Central memory CD8-positive, alpha-beta T cell (primary cell): Measurements from ENCODE around the gene UST.

Source experiments
- ATAC-seq: fragments of 150-1000 bp; cut with Tn5 transposase; replicated peaks from 2 replicates; pipeline ENCODE4 v1.10.0; 2022; ENCODE audit warnings: mild to moderate bottlenecking, moderate FRiP score, moderate number of reproducible peaks; ENCODE audit not compliant: poor library complexity, severe bottlenecking; ENCODE audit errors: extremely low read depth
- DNase-seq, 2 donors: peaks; one replicate each; pipeline ENCODE4 v3.0.0; 2021; ENCODE audit warnings: low spot score in 2 of 2
- H3K27ac Mint-ChIP-seq: one replicate; pipeline ENCODE4 v1.8.0; 2022; ENCODE audit warnings: low read depth, mild to moderate bottlenecking, moderate library complexity, mixed read lengths
- H3K27me3 Mint-ChIP-seq: one replicate; pipeline ENCODE4 v1.8.0; 2022; ENCODE audit warnings: mixed read lengths
- H3K36me3 Mint-ChIP-seq: one replicate; pipeline ENCODE4 v1.8.0; 2022; ENCODE audit warnings: mild to moderate bottlenecking, moderate library complexity, mixed read lengths; ENCODE audit not compliant: insufficient read depth
- H3K4me1 Mint-ChIP-seq: one replicate; pipeline ENCODE4 v1.8.0; 2022; ENCODE audit warnings: mixed read lengths
- H3K4me3 Mint-ChIP-seq: one replicate; pipeline ENCODE4 v1.8.0; 2022; ENCODE audit warnings: mild to moderate bottlenecking, moderate library complexity, mixed read lengths
- H3K9me3 Mint-ChIP-seq: one replicate; pipeline ENCODE4 v1.8.0; 2022; ENCODE audit warnings: mixed read lengths

UST gene

GRCh38 chr6:148713033-148713738, 33.6 kb upstream of the UST start:
- ATAC-seq (no peak), DNase-seq (no peak)
- Mint-ChIP-seq H3K4me1 (no peaks in the 10 kb centered on the region), H3K36me3 (no peaks in the 10 kb centered on the region), H3K27ac (no peak overlapping the region), H3K9me3 (peaks cover 11% of the 10 kb centered on the region), H3K4me3 (no peak overlapping the region), H3K27me3 (no peaks in the 10 kb centered on the region)

- no peak for ATAC-seq
- H3K27ac Mint-ChIP-seq, result no peak overlapping the region
- H3K36me3 Mint-ChIP-seq, result no peaks in the 10 kb centered on the region
- H3K27me3 Mint-ChIP-seq, result peaks cover 5% of the 10 kb centered on the region
- H3K9me3 Mint-ChIP-seq, result peaks cover 11% of the 10 kb centered on the region
- no peak overlapping the region for H3K4me3 Mint-ChIP-seq
- no peaks in the 10 kb centered on the region for H3K4me1 Mint-ChIP-seq
- no peak for DNase-seq
Measured at GRCh38 chr6:148713921-148714320, 32.9 kb upstream of the UST start.

- no peak for DNase-seq
Measured at GRCh38 chr6:148716811-148717210, 30.0 kb upstream of the UST start.

GRCh38 chr6:148720406-148720805, 26.4 kb upstream of the UST start:
- no peak for DNase-seq
- Mint-ChIP-seq H3K36me3 (peaks cover 3% of the 10 kb centered on the region), H3K27ac (no peak overlapping the region), H3K4me3 (no peak overlapping the region), H3K27me3 (peaks cover 51% of the 10 kb centered on the region), H3K9me3 (no peaks in the 10 kb centered on the region), H3K4me1 (no peaks in the 10 kb centered on the region)
- ATAC-seq, result no peak

More at GRCh38 chr6:148716811-148717210, 30.0 kb upstream of the UST start:
- Mint-ChIP-seq H3K36me3 (peaks cover 3% of the 10 kb centered on the region), H3K27me3 (peaks cover 34% of the 10 kb centered on the region), H3K9me3 (peaks cover 11% of the 10 kb centered on the region), H3K4me3 (no peak overlapping the region), H3K27ac (no peak overlapping the region), H3K4me1 (no peaks in the 10 kb centered on the region)
- no peak for ATAC-seq

- H3K36me3 Mint-ChIP-seq, result peaks cover 3% of the 10 kb centered on the region
- no peaks in the 10 kb centered on the region for H3K9me3 Mint-ChIP-seq
- DNase-seq (no peak), ATAC-seq (no peak)
- no peak overlapping the region for H3K4me3 Mint-ChIP-seq
- H3K27me3 Mint-ChIP-seq, result peaks cover 51% of the 10 kb centered on the region
- no peaks in the 10 kb centered on the region for H3K4me1 Mint-ChIP-seq
- H3K27ac Mint-ChIP-seq, result no peak overlapping the region
Measured at GRCh38 chr6:148720897-148721296, 25.9 kb upstream of the UST start.

GRCh38 chr6:148723484-148723883, 23.3 kb upstream of the UST start:
- Mint-ChIP-seq H3K4me1 (no peaks in the 10 kb centered on the region), H3K9me3 (no peaks in the 10 kb centered on the region), H3K27me3 (peaks cover 50% of the 10 kb centered on the region), H3K27ac (no peak overlapping the region), H3K36me3 (peaks cover 3% of the 10 kb centered on the region), H3K4me3 (no peak overlapping the region)
- DNase-seq, result no peak
- no peak for ATAC-seq

GRCh38 chr6:148724428-148724827, 22.4 kb upstream of the UST start:
- Mint-ChIP-seq H3K27me3 (peaks cover 41% of the 10 kb centered on the region), H3K27ac (no peak overlapping the region), H3K36me3 (peaks cover 3% of the 10 kb centered on the region), H3K4me3 (no peak overlapping the region), H3K4me1 (no peaks in the 10 kb centered on the region), H3K9me3 (no peaks in the 10 kb centered on the region)
- DNase-seq (no peak), ATAC-seq (no peak)

- no peaks in the 10 kb centered on the region for H3K4me1 Mint-ChIP-seq
- no peak for ATAC-seq
Measured at GRCh38 chr6:148727104-148727503, 19.7 kb upstream of the UST start.

GRCh38 chr6:148735989-148736388, 10.8 kb upstream of the UST start:
- H3K27ac Mint-ChIP-seq, result no peak overlapping the region
- ATAC-seq, result no peak
- H3K4me3 Mint-ChIP-seq, result no peak overlapping the region
- DNase-seq, result no peak
- no peaks in the 10 kb centered on the region for H3K36me3 Mint-ChIP-seq
- no peaks in the 10 kb centered on the region for H3K27me3 Mint-ChIP-seq
- H3K9me3 Mint-ChIP-seq, result no peaks in the 10 kb centered on the region
- H3K4me1 Mint-ChIP-seq, result no peaks in the 10 kb centered on the region

More at GRCh38 chr6:148727104-148727503, 19.7 kb upstream of the UST start:
- H3K27ac Mint-ChIP-seq, result no peak overlapping the region
- H3K4me3 Mint-ChIP-seq, result no peak overlapping the region
- H3K36me3 Mint-ChIP-seq, result no peaks in the 10 kb centered on the region
- H3K9me3 Mint-ChIP-seq, result no peaks in the 10 kb centered on the region
- H3K27me3 Mint-ChIP-seq, result peaks cover 14% of the 10 kb centered on the region
- no peak for DNase-seq

GRCh38 chr6:148736774-148737412, 9.9 kb upstream of the UST start:
- DNase-seq (no peak), ATAC-seq (no peak)
- Mint-ChIP-seq H3K27me3 (no peaks in the 10 kb centered on the region), H3K36me3 (no peaks in the 10 kb centered on the region), H3K4me1 (no peaks in the 10 kb centered on the region), H3K4me3 (no peak overlapping the region), H3K9me3 (no peaks in the 10 kb centered on the region), H3K27ac (no peak overlapping the region)

GRCh38 chr6:148737806-148738205, 9.0 kb upstream of the UST start:
- Mint-ChIP-seq H3K4me1 (no peaks in the 10 kb centered on the region), H3K27ac (no peak overlapping the region), H3K9me3 (no peaks in the 10 kb centered on the region), H3K36me3 (no peaks in the 10 kb centered on the region), H3K27me3 (no peaks in the 10 kb centered on the region), H3K4me3 (no peak overlapping the region)
- ATAC-seq, result no peak
- DNase-seq, result no peak

GRCh38 chr6:148738946-148739821, 7.6 kb upstream of the UST start:
- Mint-ChIP-seq H3K4me3 (no peak overlapping the region), H3K9me3 (no peaks in the 10 kb centered on the region), H3K27me3 (no peaks in the 10 kb centered on the region), H3K4me1 (no peaks in the 10 kb centered on the region), H3K36me3 (no peaks in the 10 kb centered on the region), H3K27ac (no peak overlapping the region)
- ATAC-seq, result no peak
- no peak for DNase-seq

GRCh38 chr6:148739822-148740128, 7.1 kb upstream of the UST start:
- H3K4me3 Mint-ChIP-seq, result no peak overlapping the region
- no peak for DNase-seq
- no peak overlapping the region for H3K27ac Mint-ChIP-seq
- no peaks in the 10 kb centered on the region for H3K36me3 Mint-ChIP-seq
- ATAC-seq, result no peak
- H3K9me3 Mint-ChIP-seq, result no peaks in the 10 kb centered on the region
- no peaks in the 10 kb centered on the region for H3K4me1 Mint-ChIP-seq
- H3K27me3 Mint-ChIP-seq, result no peaks in the 10 kb centered on the region
